ENCODE data around the gene ARMC9. TPM values are rescaled to one million over a fixed set of nuclear protein-coding genes. Genes with fewer than 3 reads are reported as not detected.

ARMC9 gene
- total and polyA plus RNA-seq, 2 of the 13 experiments (the other 11 are each of a cell fraction or from before 2014, with no cell fraction given) = 9.1 to 12.8 TPM

GRCh38 chr2:231187736-231188505 lies 10.5 kb upstream of the ARMC9 start (continued):
- TF ChIP-seq KIAA2018 (CRISPR knock-in tag; IDR thresholded peaks at IDR 0.05; ENCODE audit: borderline replicate concordance) = no peak
- TF ChIP-seq, protein P1, sequence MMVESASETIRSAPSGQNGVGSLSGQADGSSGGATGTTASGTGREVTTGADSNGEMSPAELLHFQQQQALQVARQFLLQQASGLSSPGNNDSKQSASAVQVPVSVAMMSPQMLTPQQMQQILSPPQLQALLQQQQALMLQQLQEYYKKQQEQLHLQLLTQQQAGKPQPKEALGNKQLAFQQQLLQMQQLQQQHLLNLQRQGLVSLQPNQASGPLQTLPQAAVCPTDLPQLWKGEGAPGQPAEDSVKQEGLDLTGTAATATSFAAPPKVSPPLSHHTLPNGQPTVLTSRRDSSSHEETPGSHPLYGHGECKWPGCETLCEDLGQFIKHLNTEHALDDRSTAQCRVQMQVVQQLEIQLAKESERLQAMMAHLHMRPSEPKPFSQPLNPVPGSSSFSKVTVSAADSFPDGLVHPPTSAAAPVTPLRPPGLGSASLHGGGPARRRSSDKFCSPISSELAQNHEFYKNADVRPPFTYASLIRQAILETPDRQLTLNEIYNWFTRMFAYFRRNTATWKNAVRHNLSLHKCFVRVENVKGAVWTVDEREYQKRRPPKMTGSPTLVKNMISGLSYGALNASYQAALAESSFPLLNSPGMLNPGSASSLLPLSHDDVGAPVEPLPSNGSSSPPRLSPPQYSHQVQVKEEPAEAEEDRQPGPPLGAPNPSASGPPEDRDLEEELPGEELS (CRISPR knock-in tag; IDR thresholded peaks at IDR 0.05) = peak; percentile 74
- no peak for TF ChIP-seq PAWR (CRISPR knock-in tag; IDR thresholded peaks at IDR 0.05; ENCODE audit: borderline replicate concordance)
- TF ChIP-seq ZNF281 (CRISPR knock-in tag; IDR thresholded peaks at IDR 0.05; ENCODE audit: borderline replicate concordance) = no peak
- TF ChIP-seq, protein P2, sequence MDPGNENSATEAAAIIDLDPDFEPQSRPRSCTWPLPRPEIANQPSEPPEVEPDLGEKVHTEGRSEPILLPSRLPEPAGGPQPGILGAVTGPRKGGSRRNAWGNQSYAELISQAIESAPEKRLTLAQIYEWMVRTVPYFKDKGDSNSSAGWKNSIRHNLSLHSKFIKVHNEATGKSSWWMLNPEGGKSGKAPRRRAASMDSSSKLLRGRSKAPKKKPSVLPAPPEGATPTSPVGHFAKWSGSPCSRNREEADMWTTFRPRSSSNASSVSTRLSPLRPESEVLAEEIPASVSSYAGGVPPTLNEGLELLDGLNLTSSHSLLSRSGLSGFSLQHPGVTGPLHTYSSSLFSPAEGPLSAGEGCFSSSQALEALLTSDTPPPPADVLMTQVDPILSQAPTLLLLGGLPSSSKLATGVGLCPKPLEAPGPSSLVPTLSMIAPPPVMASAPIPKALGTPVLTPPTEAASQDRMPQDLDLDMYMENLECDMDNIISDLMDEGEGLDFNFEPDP (CRISPR knock-in tag; conservative IDR thresholded peaks at IDR 0.05) = no peak
- TF ChIP-seq MTA1 (CRISPR knock-in tag; IDR thresholded peaks at IDR 0.05; ENCODE audit: borderline replicate concordance) = no peak
- TF ChIP-seq ZNF496 (CRISPR knock-in tag; IDR thresholded peaks at IDR 0.05; ENCODE audit: insufficient replicate concordance) = no peak
- TF ChIP-seq KLF15 (CRISPR knock-in tag; IDR thresholded peaks at IDR 0.05; ENCODE audit: borderline replicate concordance) = no peak
- TF ChIP-seq KMT2B (CRISPR knock-in tag; IDR thresholded peaks at IDR 0.05) = no peak
- TF ChIP-seq, protein P3, sequence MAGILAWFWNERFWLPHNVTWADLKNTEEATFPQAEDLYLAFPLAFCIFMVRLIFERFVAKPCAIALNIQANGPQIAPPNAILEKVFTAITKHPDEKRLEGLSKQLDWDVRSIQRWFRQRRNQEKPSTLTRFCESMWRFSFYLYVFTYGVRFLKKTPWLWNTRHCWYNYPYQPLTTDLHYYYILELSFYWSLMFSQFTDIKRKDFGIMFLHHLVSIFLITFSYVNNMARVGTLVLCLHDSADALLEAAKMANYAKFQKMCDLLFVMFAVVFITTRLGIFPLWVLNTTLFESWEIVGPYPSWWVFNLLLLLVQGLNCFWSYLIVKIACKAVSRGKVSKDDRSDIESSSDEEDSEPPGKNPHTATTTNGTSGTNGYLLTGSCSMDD (CRISPR knock-in tag; IDR thresholded peaks at IDR 0.05) = no peak
- no peak for TF ChIP-seq PAX8 (CRISPR knock-in tag; IDR thresholded peaks at IDR 0.05; ENCODE audit: borderline replicate concordance)
- no peak for TF ChIP-seq KDM6A (CRISPR knock-in tag; IDR thresholded peaks at IDR 0.05; ENCODE audit: low read depth)

All from HepG2 (cell line).